Fibroblast of lung (primary cell): ENCODE measurements around the gene BFSP2.

ENCODE experiments used
- CTCF ChIP-seq, 2 donors: IDR thresholded peaks in 1 of 2; conservative IDR thresholded peaks in 1 of 2; 1 replicate in 1 of 2; 2 replicates in 1 of 2; pipeline ENCODE4 v1.5.1; 2011 to 2012; ENCODE audit warnings: low read length in 2 of 2, control low read depth in 1 of 2, inconsistent platforms in 1 of 2, low read depth in 1 of 2, mild to moderate bottlenecking in 1 of 2
- EZH2 ChIP-seq: IDR thresholded peaks from 2 replicates; pipeline ENCODE4 v1.5.1; 2012; ENCODE audit warnings: low read length, control low read depth, mild to moderate bottlenecking; ENCODE audit errors: missing control alignments

- TF ChIP-seq CTCF (conservative IDR thresholded peaks at IDR 0.05 in 1 of 2, IDR thresholded peaks at IDR 0.05 in 1 of 2; ENCODE audit: low read depth in 1 of 2, low read length in 2 of 2) (no peak), EZH2 (no peak)
Measured at GRCh38 chr3:133366921-133367320, 32.9 kb upstream of the BFSP2 start.
